ENCODE data around the gene ABHD5. TPM values are rescaled to one million over a fixed set of nuclear protein-coding genes. Genes with fewer than 3 reads are reported as not detected.

The ABHD5 gene
- total and polyA plus RNA-seq, 2 of the 13 experiments (the other 11 are each of a cell fraction or from before 2014, with no cell fraction given), result 4.5 to 13.3 TPM

GRCh38 chr3:43707266-43707665 lies 16.5 kb downstream of the ABHD5 start:
- no peak overlapping the region for H2AFZ ChIP-seq (ENCODE audit: low read length)
- peaks cover 36% of the 10 kb centered on the region for H3K4me1 ChIP-seq (ENCODE audit: insufficient read depth, low read length)
- TF ChIP-seq ZFX (CRISPR knock-in tag; IDR thresholded peaks at IDR 0.05; ENCODE audit: low read depth) (no peak), IRX3 (CRISPR knock-in tag; IDR thresholded peaks at IDR 0.05; ENCODE audit: borderline replicate concordance, low read depth) (no peak), RARG (CRISPR knock-in tag; IDR thresholded peaks at IDR 0.05; ENCODE audit: low read depth) (no peak), ZNF296 (CRISPR knock-in tag; conservative IDR thresholded peaks at IDR 0.05) (no peak), ZNF83 (CRISPR knock-in tag; IDR thresholded peaks at IDR 0.05; ENCODE audit: borderline replicate concordance) (no peak), NPAS2 (CRISPR knock-in tag; IDR thresholded peaks at IDR 0.05; ENCODE audit: borderline replicate concordance) (no peak), ZNF207 (IDR thresholded peaks at IDR 0.05; ENCODE audit: borderline replicate concordance) (no peak), MAFF (IDR thresholded peaks at IDR 0.05; ENCODE audit: low read depth, low read length) (no peak), NFYB (CRISPR knock-in tag; IDR thresholded peaks at IDR 0.05) (no peak), NR1H2 (CRISPR knock-in tag; IDR thresholded peaks at IDR 0.05; ENCODE audit: borderline replicate concordance, low read depth) (no peak), TBP (CRISPR knock-in tag; IDR thresholded peaks at IDR 0.05) (no peak), ONECUT2 (CRISPR knock-in tag; IDR thresholded peaks at IDR 0.05) (no peak), ZNF776 (CRISPR knock-in tag; IDR thresholded peaks at IDR 0.05) (no peak), ATAD3A (CRISPR knock-in tag; IDR thresholded peaks at IDR 0.05) (no peak), SRY (CRISPR knock-in tag; IDR thresholded peaks at IDR 0.05) (no peak), FOXJ3 (CRISPR knock-in tag; IDR thresholded peaks at IDR 0.05; ENCODE audit: borderline replicate concordance) (no peak), ZNF253 (CRISPR knock-in tag; IDR thresholded peaks at IDR 0.05; ENCODE audit: borderline replicate concordance) (no peak)
- CTCF ChIA-PET (ENCODE audit: low intra/inter-chr PET ratio, low total read pairs), result no interaction called here
- H3K9me3 ChIP-seq (ENCODE audit: low read length), result no peaks in the 10 kb centered on the region
- ATAC-seq (no peak), FAIRE-seq (no peak), DNase-seq (ENCODE audit: low spot score) (no peak)
- H3K4me3 ChIP-seq (replicated peaks in 1 of 3; ENCODE audit: insufficient read depth in 1 of 3, low read depth in 2 of 3, low read length in 3 of 3), result no peak overlapping the region
- in situ Hi-C loops (cut with HindIII; ENCODE audit: extremely low pct_ligation_motif_present, low pct_unique_long_range_greater_than_20kb) (no loop called here), intact Hi-C loops (cut with micrococcal nuclease; ENCODE audit: unreplicated experiment) (no loop called here)
- no peak overlapping the region for H3K27ac ChIP-seq (ENCODE audit: extremely low read length, insufficient read depth, low read length)
- H3K79me2 ChIP-seq (ENCODE audit: insufficient read depth, low read length), result no peaks in the 10 kb centered on the region
- no TSS peak for BruUV-seq (replicated peaks)
- H4K20me1 ChIP-seq (ENCODE audit: insufficient read depth, low read length), result no peaks in the 10 kb centered on the region
- POLR2A ChIA-PET, result no interaction called here
- H3K36me3 ChIP-seq (replicated peaks in 1 of 2; ENCODE audit: control insufficient read depth in 1 of 2, insufficient read depth in 2 of 2, low read length in 2 of 2), result peaks cover 0 to 5% of the 10 kb centered on the region in 2 experiments; a peak in 2 of 5 replicates
- H3K9ac ChIP-seq (ENCODE audit: insufficient read depth, low read depth, low read length), result no peak overlapping the region
- 93% methylated on average over 2 of the region's 2 CpGs for WGBS (ENCODE audit: low lambda C conversion rate)
- no peak overlapping the region for H3K4me2 ChIP-seq (ENCODE audit: low read depth, low read length)
- H3K27me3 ChIP-seq (ENCODE audit: control insufficient read depth in 1 of 2, insufficient read depth in 2 of 2, low read length in 2 of 2), result no peaks in the 10 kb centered on the region

All from HepG2 (cell line).